Central memory CD8-positive, alpha-beta T cell (primary cell): ENCODE measurements around the gene OR4D1.
"Not testable (repeated sequence)": the region's sequence is repeated elsewhere in the genome, so short reads cannot be mapped to it uniquely, and the experiment has no call there.

Experiments used
- ATAC-seq: fragments of 150-1000 bp; cut with Tn5 transposase; replicated peaks from 2 replicates; pipeline ENCODE4 v1.10.0; 2022; ENCODE audit warnings: mild to moderate bottlenecking, moderate FRiP score, moderate number of reproducible peaks; ENCODE audit not compliant: poor library complexity, severe bottlenecking; ENCODE audit errors: extremely low read depth
- DNase-seq, 2 donors: peaks; one replicate each; pipeline ENCODE4 v3.0.0; 2021; ENCODE audit warnings: low spot score in 2 of 2
- H3K27ac Mint-ChIP-seq: one replicate; pipeline ENCODE4 v1.8.0; 2022; ENCODE audit warnings: low read depth, mild to moderate bottlenecking, moderate library complexity, mixed read lengths
- H3K27me3 Mint-ChIP-seq: one replicate; pipeline ENCODE4 v1.8.0; 2022; ENCODE audit warnings: mixed read lengths
- H3K36me3 Mint-ChIP-seq: one replicate; pipeline ENCODE4 v1.8.0; 2022; ENCODE audit warnings: mild to moderate bottlenecking, moderate library complexity, mixed read lengths; ENCODE audit not compliant: insufficient read depth
- H3K4me1 Mint-ChIP-seq: one replicate; pipeline ENCODE4 v1.8.0; 2022; ENCODE audit warnings: mixed read lengths
- H3K4me3 Mint-ChIP-seq: one replicate; pipeline ENCODE4 v1.8.0; 2022; ENCODE audit warnings: mild to moderate bottlenecking, moderate library complexity, mixed read lengths
- H3K9me3 Mint-ChIP-seq: one replicate; pipeline ENCODE4 v1.8.0; 2022; ENCODE audit warnings: mixed read lengths

The OR4D1 gene

GRCh38 chr17:58147930-58148434 is at the start of gene OR4D1:
Gene OR4D1 (plus strand): TSS chr17:58148384. CDS start chr17:58155154, 6,770 bp downstream.
- H3K4me3 Mint-ChIP-seq: no peak within 1 kb of the TSS
- H3K4me1 Mint-ChIP-seq: peaks cover 42% of the 10 kb centered on the region
- H3K27me3 Mint-ChIP-seq: no peaks in the 10 kb centered on the region
- no peak within 1 kb of the TSS for H3K27ac Mint-ChIP-seq
- DNase-seq: no peak
- peaks cover 20% of the 10 kb centered on the region for H3K9me3 Mint-ChIP-seq
- no peak for ATAC-seq
- H3K36me3 Mint-ChIP-seq: peaks cover 3% of the 10 kb centered on the region

GRCh38 chr17:58100506-58100905 is 47.7 kb upstream of the OR4D1 start:
- H3K4me1 Mint-ChIP-seq: peaks cover 27% of the 10 kb centered on the region
- H3K36me3 Mint-ChIP-seq: peaks cover 3% of the 10 kb centered on the region
- no peak overlapping the region for H3K4me3 Mint-ChIP-seq
- no peaks in the 10 kb centered on the region for H3K27me3 Mint-ChIP-seq
- H3K27ac Mint-ChIP-seq: no peak overlapping the region
- no peaks in the 10 kb centered on the region for H3K9me3 Mint-ChIP-seq
- ATAC-seq (no peak), DNase-seq (no peak)

GRCh38 chr17:58101898-58102297 is 46.3 kb upstream of the OR4D1 start:
- H3K9me3 Mint-ChIP-seq, H3K27me3 Mint-ChIP-seq, H3K36me3 Mint-ChIP-seq, H3K27ac Mint-ChIP-seq, H3K4me3 Mint-ChIP-seq, ATAC-seq, DNase-seq: not testable (repeated sequence)
- peaks cover 27% of the 10 kb centered on the region for H3K4me1 Mint-ChIP-seq

GRCh38 chr17:58105093-58105492 is 43.1 kb upstream of the OR4D1 start:
- ATAC-seq (no peak), DNase-seq (no peak)
- Mint-ChIP-seq H3K36me3 (peaks cover 3% of the 10 kb centered on the region), H3K4me1 (peaks cover under 1% of the 10 kb centered on the region), H3K9me3 (no peaks in the 10 kb centered on the region), H3K4me3 (no peak overlapping the region), H3K27me3 (no peaks in the 10 kb centered on the region), H3K27ac (no peak overlapping the region)

- no peak overlapping the region for H3K4me3 Mint-ChIP-seq
- H3K9me3 Mint-ChIP-seq: no peaks in the 10 kb centered on the region
- H3K36me3 Mint-ChIP-seq: peaks cover 3% of the 10 kb centered on the region
- H3K4me1 Mint-ChIP-seq: no peaks in the 10 kb centered on the region
- no peak for ATAC-seq
- DNase-seq: no peak
- no peaks in the 10 kb centered on the region for H3K27me3 Mint-ChIP-seq
- H3K27ac Mint-ChIP-seq: no peak overlapping the region
Observed at GRCh38 chr17:58107306-58107705, 40.9 kb upstream of the OR4D1 start.

- Mint-ChIP-seq H3K9me3 (no peaks in the 10 kb centered on the region), H3K4me1 (no peaks in the 10 kb centered on the region), H3K36me3 (peaks cover 4% of the 10 kb centered on the region), H3K27me3 (no peaks in the 10 kb centered on the region), H3K4me3 (no peak overlapping the region), H3K27ac (no peak overlapping the region)
- ATAC-seq (no peak), DNase-seq (no peak)
Observed at GRCh38 chr17:58109197-58109596, 39.0 kb upstream of the OR4D1 start.

GRCh38 chr17:58110012-58110411 is 38.2 kb upstream of the OR4D1 start:
- no peak for DNase-seq
- peaks cover 2% of the 10 kb centered on the region for H3K36me3 Mint-ChIP-seq
- ATAC-seq: no peak
- no peak overlapping the region for H3K27ac Mint-ChIP-seq
- H3K27me3 Mint-ChIP-seq: no peaks in the 10 kb centered on the region
- H3K9me3 Mint-ChIP-seq: no peaks in the 10 kb centered on the region
- H3K4me3 Mint-ChIP-seq: no peak overlapping the region
- H3K4me1 Mint-ChIP-seq: no peaks in the 10 kb centered on the region

- Mint-ChIP-seq H3K27ac (no peak overlapping the region), H3K27me3 (peaks cover 10% of the 10 kb centered on the region), H3K36me3 (peaks cover 2% of the 10 kb centered on the region), H3K9me3 (no peaks in the 10 kb centered on the region), H3K4me3 (no peak overlapping the region), H3K4me1 (no peaks in the 10 kb centered on the region)
- DNase-seq (no peak), ATAC-seq (no peak)
Observed at GRCh38 chr17:58111676-58112075, 36.5 kb upstream of the OR4D1 start.

- ATAC-seq: peak; percentile 67
- Mint-ChIP-seq H3K9me3 (no peaks in the 10 kb centered on the region), H3K36me3 (peaks cover 2% of the 10 kb centered on the region), H3K27me3 (peaks cover 10% of the 10 kb centered on the region), H3K4me3 (no peak overlapping the region), H3K4me1 (no peaks in the 10 kb centered on the region), H3K27ac (no peak overlapping the region)
- peak; percentile 77 to 89 for DNase-seq
Observed at GRCh38 chr17:58112970-58113631, 35.1 kb upstream of the OR4D1 start.

GRCh38 chr17:58113947-58114346 is 34.2 kb upstream of the OR4D1 start:
- Mint-ChIP-seq H3K36me3 (peaks cover 2% of the 10 kb centered on the region), H3K4me3 (no peak overlapping the region), H3K9me3 (no peaks in the 10 kb centered on the region), H3K4me1 (no peaks in the 10 kb centered on the region), H3K27me3 (peaks cover 10% of the 10 kb centered on the region), H3K27ac (no peak overlapping the region)
- ATAC-seq: no peak
- DNase-seq: no peak

- peaks cover 2% of the 10 kb centered on the region for H3K36me3 Mint-ChIP-seq
- ATAC-seq: no peak
- H3K4me3 Mint-ChIP-seq: no peak overlapping the region
- no peak for DNase-seq
- no peak overlapping the region for H3K27ac Mint-ChIP-seq
- H3K4me1 Mint-ChIP-seq: peaks cover 6% of the 10 kb centered on the region
- H3K27me3 Mint-ChIP-seq: peaks cover 10% of the 10 kb centered on the region
- no peaks in the 10 kb centered on the region for H3K9me3 Mint-ChIP-seq
Observed at GRCh38 chr17:58117382-58117781, 30.8 kb upstream of the OR4D1 start.

- H3K4me3 Mint-ChIP-seq: no peak overlapping the region
- H3K27me3 Mint-ChIP-seq: peaks cover 10% of the 10 kb centered on the region
- H3K36me3 Mint-ChIP-seq: no peaks in the 10 kb centered on the region
- H3K9me3 Mint-ChIP-seq: no peaks in the 10 kb centered on the region
- H3K27ac Mint-ChIP-seq: no peak overlapping the region
- peaks cover 6% of the 10 kb centered on the region for H3K4me1 Mint-ChIP-seq
- DNase-seq: no peak
- ATAC-seq: no peak
Observed at GRCh38 chr17:58119491-58119890, 28.7 kb upstream of the OR4D1 start.

- DNase-seq (peak in 1 of 2 donors; percentile 24), ATAC-seq (no peak)
- H3K4me1 Mint-ChIP-seq: peaks cover 6% of the 10 kb centered on the region
- H3K27ac Mint-ChIP-seq: no peak overlapping the region
- no peaks in the 10 kb centered on the region for H3K9me3 Mint-ChIP-seq
- peaks cover 7% of the 10 kb centered on the region for H3K27me3 Mint-ChIP-seq
- no peaks in the 10 kb centered on the region for H3K36me3 Mint-ChIP-seq
- no peak overlapping the region for H3K4me3 Mint-ChIP-seq
Observed at GRCh38 chr17:58120195-58120822, 27.9 kb upstream of the OR4D1 start.
